HFFc6 (cell line): ENCODE data around the gene PVALB. TPM values are rescaled to one million over a fixed set of nuclear protein-coding genes. Genes with fewer than 3 reads are reported as not detected.
"Not testable (repeated sequence)": the region's sequence is repeated elsewhere in the genome, so short reads cannot be mapped to it uniquely, and the experiment has no call there.

ENCODE experiments used
- DNase-seq: peaks from one replicate; pipeline ENCODE4 v3.0.0-alpha.2; 2018
- H3K27ac Mint-ChIP-seq: 2 replicates; pipeline ENCODE4 v1.8.0; 2020; ENCODE audit warnings: mild to moderate bottlenecking, mixed read lengths
- H3K27me3 Mint-ChIP-seq: 2 replicates; pipeline ENCODE4 v1.8.0; 2021; ENCODE audit warnings: mild to moderate bottlenecking, moderate library complexity, mixed read lengths; ENCODE audit not compliant: insufficient read depth
- H3K36me3 Mint-ChIP-seq: 2 replicates; pipeline ENCODE4 v1.8.0; 2021; ENCODE audit warnings: low read depth, mixed read lengths
- H3K4me1 Mint-ChIP-seq: 2 replicates; pipeline ENCODE4 v1.8.0; 2020; ENCODE audit warnings: low read depth, mixed read lengths
- H3K4me3 Mint-ChIP-seq: 2 replicates; pipeline ENCODE4 v1.8.0; 2020; ENCODE audit warnings: mild to moderate bottlenecking, moderate library complexity, mixed read lengths
- H3K9me3 Mint-ChIP-seq: 2 replicates; pipeline ENCODE4 v1.8.0; 2020; ENCODE audit warnings: mild to moderate bottlenecking, mixed read lengths
- CTCF ChIP-seq: fragments of 200-600 bp; sonication (generic); IDR thresholded peaks from 2 replicates; pipeline ENCODE4 v1.5.0; 2021; ENCODE audit warnings: antibody characterized with exemption, mild to moderate bottlenecking
- total RNA-seq, 6 experiments: library from RNA; stranded (reverse); fragmentation: NEBNext Ultra II Directional; extraction: Animal tissue kit (Norgen Biotek cat#: 25700); gene quantifications; 2 replicates in 1 of 6; 3 replicates in 5 of 6; pipeline ENCODE4 v1.2.3, GENCODE V29; 2021

Gene PVALB
- total RNA-seq, 6 experiments from 2014 or later: not detected

- Mint-ChIP-seq H3K9me3 (no peaks in the 10 kb centered on the region), H3K4me3 (no peak overlapping the region), H3K27ac (no peak overlapping the region), H3K4me1 (no peaks in the 10 kb centered on the region), H3K36me3 (no peaks in the 10 kb centered on the region), H3K27me3 (peaks cover 34% of the 10 kb centered on the region)
- DNase-seq: no peak
- no peak for TF ChIP-seq CTCF
These were observed 61.5 kb downstream of the PVALB start for GRCh38 chr22:36755316-36755715.

GRCh38 chr22:36754881-36755280, 62.0 kb downstream of the PVALB start:
- H3K27ac Mint-ChIP-seq, H3K4me3 Mint-ChIP-seq, H3K4me1 Mint-ChIP-seq, H3K36me3 Mint-ChIP-seq, H3K9me3 Mint-ChIP-seq, DNase-seq: not testable (repeated sequence)
- H3K27me3 Mint-ChIP-seq: peaks cover 37% of the 10 kb centered on the region

- Mint-ChIP-seq H3K27ac (no peak overlapping the region), H3K27me3 (peaks cover 42% of the 10 kb centered on the region), H3K36me3 (no peaks in the 10 kb centered on the region), H3K4me1 (no peaks in the 10 kb centered on the region), H3K9me3 (no peaks in the 10 kb centered on the region), H3K4me3 (no peak overlapping the region)
- no peak for TF ChIP-seq CTCF
- no peak for DNase-seq
These were observed 62.9 kb downstream of the PVALB start for GRCh38 chr22:36753916-36754315.

- no peaks in the 10 kb centered on the region for H3K36me3 Mint-ChIP-seq
- TF ChIP-seq CTCF: no peak
- peaks cover 42% of the 10 kb centered on the region for H3K27me3 Mint-ChIP-seq
- DNase-seq: no peak
- H3K27ac Mint-ChIP-seq: no peak overlapping the region
- no peaks in the 10 kb centered on the region for H3K4me1 Mint-ChIP-seq
- H3K9me3 Mint-ChIP-seq: no peaks in the 10 kb centered on the region
- H3K4me3 Mint-ChIP-seq: no peak overlapping the region
These were observed 63.6 kb downstream of the PVALB start for GRCh38 chr22:36753120-36753802.

Other genes with a start within 250 kb of the PVALB start
- not detected for gene CACNG2, start 113.3 kb downstream of the PVALB start, total RNA-seq
- gene IFT27, start 40.9 kb downstream of the PVALB start, total RNA-seq: 10 to 100 TPM; 14.4 to 22.0 (median 17.5) TPM
- gene NCF4, start 44.0 kb upstream of the PVALB start, total RNA-seq: not detected
- gene CSF2RB, start 96.6 kb upstream of the PVALB start, total RNA-seq: 1 to 10 TPM in 5 of 6 experiments, under 1 TPM in 1; 0.76 to 3.2 (median 2.4) TPM
- 10 to 100 TPM; 18.6 to 32.8 (median 21.7) TPM for gene TST, start 202.4 kb upstream of the PVALB start, total RNA-seq
- gene MPST, start 202.7 kb upstream of the PVALB start, total RNA-seq: 10 to 100 TPM; 24.9 to 35.5 (median 27.5) TPM
- gene KCTD17, start 234.7 kb upstream of the PVALB start, total RNA-seq: 10 to 100 TPM; 39.8 to 46.4 (median 43.3) TPM